Fibroblast of skin of abdomen (primary cell): Measurements from ENCODE around the gene HOXD10.

ENCODE experiments used
- DNase-seq: peaks from one replicate; pipeline ENCODE4 v3.0.0-alpha.2; 2013

HOXD10 gene

DNA sequence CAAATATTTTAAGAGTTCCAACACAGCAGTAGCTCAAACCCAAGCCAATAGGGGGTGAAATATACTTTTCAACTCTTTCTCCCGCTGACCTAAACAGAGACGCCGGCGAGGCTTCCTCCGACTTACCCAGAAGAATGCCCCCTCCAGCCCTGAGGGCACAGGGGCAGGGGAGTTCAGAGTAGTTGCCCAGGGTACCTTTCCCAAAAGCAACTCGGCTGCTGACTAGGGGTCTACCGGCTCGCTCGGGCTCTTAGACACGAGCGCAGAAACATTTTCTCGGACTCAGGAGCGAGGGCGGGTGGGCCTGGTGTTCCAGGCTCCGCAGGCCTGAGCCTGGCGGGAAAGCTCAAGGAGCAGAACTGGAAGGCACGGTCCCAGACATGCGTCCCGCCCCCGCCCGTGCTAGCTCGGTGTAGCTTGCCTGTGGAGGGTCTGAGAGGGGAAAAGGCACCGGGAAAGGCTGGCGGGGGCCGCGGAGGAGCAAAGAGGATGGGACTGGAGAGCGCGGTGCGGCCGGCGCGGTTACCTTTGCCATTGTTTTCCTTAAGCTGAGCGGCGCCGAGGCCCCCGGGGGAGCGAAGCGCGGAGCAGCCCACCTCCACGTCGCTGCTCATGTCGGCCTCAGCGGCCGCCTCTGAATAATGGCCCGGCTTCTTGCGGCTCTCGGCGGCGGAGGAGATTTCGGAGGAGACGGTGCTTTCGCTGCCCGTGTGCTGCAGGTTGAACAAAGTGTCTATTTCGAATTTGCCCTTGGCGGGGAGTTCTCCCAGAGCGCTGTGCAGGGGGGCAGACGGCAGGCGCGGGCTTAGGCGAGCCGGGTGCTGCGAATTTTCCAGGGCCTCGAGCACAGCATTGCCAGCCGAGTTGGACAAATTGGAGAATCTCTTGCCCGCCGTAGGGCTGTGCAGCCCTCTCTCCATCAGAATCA lies 33.5 kb upstream of the HOXD10 start:
- DNase-seq, result no peak

- no peak for DNase-seq
These were observed 32.7 kb upstream of the HOXD10 start, which contains the start of gene EVX2 for GRCh38 chr2:176083796-176084261. EVX2 (minus strand) TSS chr2:176083962; CDS start chr2:176083776, 186 bp downstream.

DNA sequence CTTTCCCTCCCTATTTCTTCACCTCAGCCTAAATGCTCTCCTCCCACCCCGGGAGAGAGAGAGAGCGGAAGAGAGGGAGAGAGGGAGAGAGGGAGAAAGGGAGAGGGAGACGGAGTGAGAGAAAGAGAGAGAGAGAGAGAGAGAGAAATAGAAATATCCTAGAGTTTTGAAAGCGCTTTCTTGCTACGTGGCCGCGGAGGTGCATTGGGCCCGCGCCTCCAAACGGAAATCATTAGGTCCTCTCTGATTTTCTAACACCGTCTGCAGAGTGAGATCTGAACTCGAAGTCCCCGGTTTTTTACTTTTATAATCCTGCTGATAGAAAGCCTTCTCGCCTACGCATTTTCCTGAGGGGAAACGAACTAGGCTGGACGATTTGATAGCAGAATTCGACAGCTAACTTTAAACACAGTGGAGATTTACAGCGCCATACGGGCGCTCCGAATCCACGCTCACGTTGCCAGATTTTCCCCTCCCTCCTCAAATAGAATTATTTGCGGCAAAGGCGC lies 31.9 kb upstream of the HOXD10 start:
- no peak for DNase-seq

GRCh38 chr2:176085120-176085788 lies 31.3 kb upstream of the HOXD10 start:
- DNase-seq, result no peak

DNA sequence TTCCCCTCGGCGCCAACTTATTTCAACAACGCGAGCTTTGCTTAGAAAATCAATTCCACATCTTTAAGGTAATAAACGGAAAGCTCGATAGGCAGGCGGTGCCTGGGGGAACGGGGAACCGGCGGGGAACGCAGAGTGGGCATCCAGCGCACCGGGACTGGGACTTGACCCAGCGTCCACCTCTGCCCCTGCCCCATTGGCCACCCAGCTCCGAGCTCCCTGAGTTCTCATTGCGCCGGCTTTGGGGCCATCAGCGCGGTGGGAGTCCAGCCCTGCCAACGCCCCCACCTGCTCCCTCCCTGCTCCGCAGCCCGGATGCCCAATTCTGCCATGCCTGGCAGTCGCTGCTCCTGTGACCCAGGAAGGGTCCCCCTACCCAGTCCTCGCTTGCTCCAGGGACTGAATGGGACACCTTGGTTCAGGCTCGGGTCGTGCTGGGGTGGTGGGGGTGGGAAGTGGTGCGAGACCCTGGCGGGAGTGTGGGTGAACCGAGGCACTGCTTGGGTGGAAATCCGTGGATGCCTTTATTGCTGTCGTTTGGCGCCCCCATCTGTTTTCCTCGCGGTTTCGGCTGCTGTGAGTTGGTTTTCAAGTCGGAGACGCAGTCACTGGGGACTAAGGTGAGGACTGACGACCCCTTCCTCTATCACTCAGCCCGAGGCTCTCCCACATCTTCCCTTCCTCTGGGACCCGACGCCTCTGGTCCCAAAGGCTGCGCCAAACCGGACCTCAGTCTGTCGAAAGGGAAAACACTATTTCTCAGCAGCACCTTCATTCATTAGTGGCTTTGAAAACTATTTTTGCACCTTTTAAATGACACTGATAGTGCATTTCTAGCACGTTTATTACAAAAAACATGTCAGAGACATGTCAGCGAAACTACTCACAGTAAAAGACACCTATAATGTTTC lies 30.5 kb upstream of the HOXD10 start:
- no peak for DNase-seq

- no peak for DNase-seq
These were observed 29.1 kb upstream of the HOXD10 start for GRCh38 chr2:176087330-176088047.

DNA sequence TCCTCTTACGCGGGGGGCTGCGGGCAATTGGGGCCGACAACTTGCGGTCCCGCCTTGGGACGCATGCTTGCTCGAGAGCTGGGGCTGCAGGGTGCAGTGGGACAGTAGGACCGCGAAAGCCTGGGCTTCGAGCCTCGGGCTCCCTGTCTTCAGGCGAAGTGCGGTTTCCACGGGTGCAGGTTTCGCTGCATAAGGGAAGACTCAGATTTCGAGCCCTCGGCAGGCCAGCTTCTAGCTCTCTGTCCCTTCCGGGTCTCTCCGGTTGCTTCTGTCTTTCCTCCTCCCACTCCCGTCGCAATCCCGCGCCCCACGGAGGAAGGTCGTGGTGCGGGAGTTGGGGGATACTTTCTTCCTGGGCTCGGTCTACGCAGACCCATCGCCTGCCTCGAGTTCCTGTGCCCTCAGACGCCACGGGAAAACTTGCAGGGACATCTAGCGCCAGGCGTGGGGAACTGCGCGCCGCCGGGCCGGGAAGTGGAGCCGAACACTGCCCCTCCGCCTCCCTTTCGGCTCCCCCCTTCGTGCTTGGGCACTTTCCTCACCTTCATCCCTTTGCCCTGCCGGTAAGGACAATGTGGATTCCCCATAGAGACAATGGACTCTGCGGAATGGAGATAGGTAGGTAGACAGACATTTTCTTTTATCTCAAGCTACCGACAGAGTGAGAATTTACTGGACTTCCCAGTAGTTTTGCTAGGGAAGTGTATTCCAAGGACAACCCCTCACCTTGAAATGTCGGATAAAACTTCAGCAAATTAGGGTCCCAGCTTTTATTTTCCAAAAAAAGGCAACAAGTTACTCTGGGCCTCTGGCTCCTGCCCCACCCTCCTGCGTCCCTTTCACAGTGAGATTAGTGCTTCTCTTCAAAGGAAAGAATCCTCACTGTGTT lies 28.3 kb upstream of the HOXD10 start:
- DNase-seq, result peak; percentile 45

DNA sequence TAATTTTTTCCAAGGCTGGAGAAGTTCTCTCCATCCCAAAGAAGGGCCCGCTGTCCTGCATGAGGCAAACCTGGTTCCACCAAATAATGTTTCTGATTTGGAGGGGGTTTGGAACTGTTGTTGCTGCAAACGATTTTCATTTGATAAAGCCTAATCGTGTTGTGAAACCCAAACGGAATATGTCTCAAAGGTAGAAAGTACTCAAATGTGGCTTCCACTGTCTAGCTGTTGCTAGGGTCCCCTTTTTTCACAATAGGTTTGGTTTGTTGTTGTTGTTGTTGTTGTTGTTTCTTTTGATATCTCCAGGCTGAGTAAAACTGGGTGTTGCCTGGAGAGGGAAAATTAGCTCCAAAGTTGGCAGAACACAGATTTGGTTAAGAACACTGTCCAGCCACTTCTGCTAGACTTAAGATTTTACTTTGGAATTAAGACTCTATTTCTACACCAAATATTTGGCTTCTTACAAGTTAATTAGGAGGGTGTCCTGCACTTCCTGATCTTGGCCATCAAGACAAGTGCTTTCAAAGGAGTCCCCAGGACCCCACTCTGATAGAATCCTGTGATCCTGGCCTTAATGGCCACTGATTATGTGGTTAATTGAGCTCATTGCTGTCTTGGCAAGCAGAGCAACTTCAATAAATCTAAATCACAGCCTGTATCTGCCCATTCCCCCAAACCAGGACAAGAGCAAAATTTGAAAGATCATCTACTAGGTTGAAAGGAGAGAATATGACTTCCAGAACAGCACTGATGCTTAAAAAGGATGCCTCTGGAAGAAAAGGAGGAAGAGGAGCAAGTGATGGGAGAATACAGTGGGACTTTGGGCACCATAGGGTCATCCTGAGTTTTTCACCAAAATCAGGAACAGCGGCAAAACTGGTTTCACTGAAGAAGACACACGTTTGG lies 27.4 kb upstream of the HOXD10 start:
- DNase-seq, result no peak

- no peak for DNase-seq
These were observed 26.7 kb upstream of the HOXD10 start for GRCh38 chr2:176089843-176090395.

DNA sequence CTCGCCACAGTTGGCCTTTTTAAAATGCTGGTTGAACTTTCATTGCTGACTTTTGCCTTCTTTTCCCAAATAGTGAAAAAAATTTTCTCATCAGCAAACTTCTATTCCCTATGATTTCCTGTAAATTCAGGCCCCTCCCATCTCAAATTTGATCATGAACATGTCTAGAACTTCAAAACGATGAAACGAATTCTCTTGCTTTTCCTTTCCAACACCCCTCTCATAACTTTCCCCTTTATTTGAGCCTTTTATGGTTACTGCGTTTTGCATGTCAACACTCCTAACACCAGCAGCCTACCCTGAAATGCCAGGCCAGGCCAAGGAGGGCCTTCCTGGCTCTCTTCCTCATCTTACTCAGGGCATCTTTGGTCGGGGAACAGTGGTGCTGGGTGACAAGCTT lies 25.7 kb upstream of the HOXD10 start:
- DNase-seq, result no peak

- DNase-seq, result no peak
These were observed 25.0 kb upstream of the HOXD10 start for GRCh38 chr2:176091329-176092258.

GRCh38 chr2:176092270-176093144 lies 24.1 kb upstream of the HOXD10 start, which contains the start of gene HOXD13:
HOXD13 (plus strand) TSS chr2:176092721; CDS start chr2:176092891, 170 bp downstream.
- DNase-seq, result no peak

DNA sequence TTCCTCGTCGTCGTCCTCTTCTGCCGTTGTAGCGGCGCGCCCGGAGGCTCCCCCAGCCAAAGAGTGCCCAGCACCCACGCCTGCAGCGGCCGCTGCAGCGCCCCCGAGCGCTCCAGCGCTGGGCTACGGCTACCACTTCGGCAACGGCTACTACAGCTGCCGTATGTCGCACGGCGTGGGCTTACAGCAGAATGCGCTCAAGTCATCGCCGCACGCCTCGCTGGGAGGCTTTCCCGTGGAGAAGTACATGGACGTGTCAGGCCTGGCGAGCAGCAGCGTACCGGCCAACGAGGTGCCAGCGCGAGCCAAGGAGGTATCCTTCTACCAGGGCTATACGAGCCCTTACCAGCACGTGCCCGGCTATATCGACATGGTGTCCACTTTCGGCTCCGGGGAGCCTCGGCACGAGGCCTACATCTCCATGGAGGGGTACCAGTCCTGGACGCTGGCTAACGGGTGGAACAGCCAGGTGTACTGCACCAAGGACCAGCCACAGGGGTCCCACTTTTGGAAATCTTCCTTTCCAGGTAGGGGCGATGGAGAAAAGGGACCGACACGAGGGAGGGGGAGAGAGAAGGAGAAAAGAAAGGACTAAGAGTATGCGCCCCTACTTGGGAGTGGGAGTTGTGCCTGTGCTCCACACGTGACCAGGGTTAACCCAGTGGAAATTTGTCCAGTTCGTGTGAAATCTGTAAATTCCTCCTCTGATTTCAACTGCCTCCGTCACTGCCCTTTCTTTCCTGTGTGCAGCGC lies 23.3 kb upstream of the HOXD10 start:
- no peak for DNase-seq

GRCh38 chr2:176093898-176094249 lies 22.7 kb upstream of the HOXD10 start:
- DNase-seq, result no peak

- no peak for DNase-seq
These were observed 22.2 kb upstream of the HOXD10 start for GRCh38 chr2:176094349-176094748.

DNA sequence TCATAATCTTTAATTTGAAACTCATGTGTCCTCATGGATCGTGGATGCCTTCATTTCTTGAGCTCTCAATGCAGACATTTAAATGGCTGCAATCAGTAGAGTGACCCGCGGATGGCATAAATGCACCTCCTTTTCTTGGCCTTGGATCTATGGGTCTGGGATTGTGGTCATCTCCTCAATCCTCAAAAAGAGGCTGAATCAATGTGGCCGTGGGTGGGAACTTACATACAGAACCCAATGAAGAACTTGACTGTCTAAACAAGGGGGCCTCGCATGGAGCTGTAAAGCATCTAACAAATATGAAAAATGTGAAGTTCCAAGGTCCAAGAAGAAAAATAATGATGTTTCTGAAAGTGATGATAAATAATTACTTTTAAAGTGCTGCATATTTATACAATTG lies 21.2 kb upstream of the HOXD10 start:
- DNase-seq, result no peak
